GM19467 (cell line): ENCODE measurements around the gene TET2.
A peak's percentile ranks its signal among the peaks of the same experiment; 100 is the strongest.

Source experiments
- ATAC-seq: cut with Tn5 transposase; IDR thresholded peaks from one replicate; pipeline ENCODE4 v1.9.1; 2021; ENCODE audit warnings: mild to moderate bottlenecking, moderate library complexity; ENCODE audit not compliant: unreplicated experiment

Gene TET2

GRCh38 chr4:105146276-105147015 lies at the start of gene TET2:
TET2 (plus strand) TSS chr4:105146876; CDS start chr4:105233943, 87,067 bp downstream.
- peak; percentile 81 for ATAC-seq

GRCh38 chr4:105102016-105102415 lies 44.7 kb upstream of the TET2 start:
- no peak for ATAC-seq

DNA sequence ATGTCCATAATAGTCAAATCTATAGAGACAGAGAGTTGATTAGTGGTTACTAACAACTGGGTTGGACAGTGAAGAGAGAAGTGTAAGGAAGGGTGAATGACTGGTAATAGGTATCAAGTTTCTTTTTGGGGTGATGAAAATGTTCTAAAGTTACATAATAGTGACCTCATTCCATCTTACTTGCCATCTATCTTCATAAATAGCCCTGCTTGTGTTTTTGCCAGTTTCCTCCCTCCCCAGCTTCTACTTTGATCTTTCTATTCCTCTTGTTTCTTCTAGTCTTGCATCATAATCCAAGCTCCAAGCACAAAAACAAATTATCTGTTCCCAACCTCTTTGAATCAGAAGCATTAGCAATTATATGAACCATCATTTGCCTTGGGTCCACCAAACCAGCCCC lies 40.2 kb upstream of the TET2 start:
- ATAC-seq, result no peak

GRCh38 chr4:105107095-105107856 lies 39.4 kb upstream of the TET2 start:
- ATAC-seq, result no peak

DNA sequence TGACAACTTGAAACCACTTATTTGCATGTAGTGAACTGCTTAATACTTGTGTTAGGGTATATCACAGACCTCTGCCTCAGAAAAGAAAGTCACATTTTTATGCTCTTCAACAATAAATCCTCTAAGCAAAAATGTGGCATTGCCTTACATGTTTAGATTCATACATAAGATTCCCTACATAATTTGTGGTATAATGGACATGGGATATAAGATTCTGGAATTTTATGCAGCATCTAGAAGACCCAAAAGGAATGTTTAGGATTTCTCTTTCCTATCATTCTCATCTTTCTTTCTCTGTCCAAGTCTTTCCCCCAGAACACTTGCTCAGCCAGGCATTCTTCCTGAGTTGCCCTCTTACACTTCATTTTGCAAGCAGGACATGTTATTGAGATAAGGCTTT lies 37.7 kb upstream of the TET2 start:
- ATAC-seq, result no peak

- ATAC-seq, result no peak
Observed at GRCh38 chr4:105112274-105112673, 34.4 kb upstream of the TET2 start.

GRCh38 chr4:105113800-105114199 lies 32.9 kb upstream of the TET2 start:
- ATAC-seq, result no peak

- ATAC-seq, result no peak
Observed at GRCh38 chr4:105116616-105117319, 29.9 kb upstream of the TET2 start.

DNA sequence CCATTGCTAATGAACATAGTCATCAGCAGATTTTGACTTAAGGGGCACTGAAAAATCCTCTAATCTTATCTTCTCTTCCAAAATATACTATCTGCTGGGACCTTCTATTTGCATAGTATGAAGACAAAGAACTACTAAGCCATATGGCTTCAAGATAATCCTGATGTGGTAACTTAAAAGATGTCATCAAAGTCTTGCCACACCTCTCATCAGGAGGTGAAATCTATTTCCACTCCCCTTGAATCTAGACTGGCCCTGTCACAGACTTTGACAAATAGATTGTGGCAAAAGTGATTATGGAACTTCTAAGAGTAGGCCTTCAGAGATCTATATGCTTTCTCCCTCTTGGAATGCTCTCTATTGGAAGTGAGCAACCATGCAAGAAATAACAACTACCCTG lies 27.3 kb upstream of the TET2 start:
- no peak for ATAC-seq

GRCh38 chr4:105120626-105121025 lies 26.1 kb upstream of the TET2 start:
- no peak for ATAC-seq

- no peak for ATAC-seq
Observed at GRCh38 chr4:105122350-105122749, 24.3 kb upstream of the TET2 start.

DNA sequence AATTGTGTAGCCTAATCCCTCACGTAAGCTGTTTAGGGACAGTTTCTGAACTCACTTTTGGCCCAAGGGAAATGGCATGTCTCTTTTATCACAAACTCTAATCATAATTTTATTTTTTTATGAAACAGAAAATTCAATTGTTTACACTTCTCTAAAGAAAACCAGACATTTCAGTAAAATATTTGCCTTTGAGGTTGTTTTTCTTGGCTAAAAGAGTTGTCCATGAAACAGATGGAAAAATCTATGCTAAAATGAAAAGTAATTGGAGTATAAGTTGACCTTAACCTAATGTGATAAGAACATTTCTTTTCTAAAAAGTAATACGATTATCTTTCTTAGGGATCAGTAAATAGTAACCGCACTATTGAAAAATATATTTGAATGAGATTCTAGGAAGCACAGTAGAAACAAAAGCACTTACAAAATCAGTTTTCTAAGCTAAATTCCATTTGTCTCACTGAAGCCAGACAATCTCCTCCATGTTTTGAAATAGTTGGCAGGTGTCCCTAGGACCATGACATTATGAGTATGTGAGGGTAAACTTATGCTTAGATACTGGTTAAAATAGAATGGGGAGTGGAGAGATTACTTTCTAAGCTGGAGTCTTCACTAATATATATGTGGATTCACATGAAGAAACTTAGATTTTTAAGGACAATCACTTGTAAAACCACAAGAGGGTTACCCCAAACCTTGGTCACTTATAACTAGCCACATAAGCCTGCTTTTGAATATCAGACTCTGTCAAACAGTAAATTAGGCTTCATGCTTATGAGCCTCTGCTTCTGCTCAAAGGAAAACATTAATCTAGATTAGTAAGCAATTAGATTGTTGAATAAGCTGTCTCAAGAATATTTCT lies 20.1 kb upstream of the TET2 start:
- ATAC-seq, result no peak

DNA sequence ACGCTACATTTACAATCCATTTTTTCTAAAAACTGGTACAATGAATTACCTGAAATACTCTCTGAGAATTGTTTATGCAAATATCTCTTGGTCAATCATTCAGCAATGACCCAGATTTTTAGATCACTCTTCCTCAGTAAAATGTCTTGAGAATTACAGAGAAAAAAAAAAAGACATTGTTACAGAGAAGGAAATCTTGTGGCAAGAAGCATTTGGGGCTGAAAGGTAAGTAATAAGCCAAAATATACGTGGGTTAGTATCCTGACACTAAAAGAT lies 19.6 kb upstream of the TET2 start:
- no peak for ATAC-seq

- no peak for ATAC-seq
Observed at GRCh38 chr4:105128208-105128607, 18.5 kb upstream of the TET2 start.

- no peak for ATAC-seq
Observed at GRCh38 chr4:105129286-105130040, 17.2 kb upstream of the TET2 start.

DNA sequence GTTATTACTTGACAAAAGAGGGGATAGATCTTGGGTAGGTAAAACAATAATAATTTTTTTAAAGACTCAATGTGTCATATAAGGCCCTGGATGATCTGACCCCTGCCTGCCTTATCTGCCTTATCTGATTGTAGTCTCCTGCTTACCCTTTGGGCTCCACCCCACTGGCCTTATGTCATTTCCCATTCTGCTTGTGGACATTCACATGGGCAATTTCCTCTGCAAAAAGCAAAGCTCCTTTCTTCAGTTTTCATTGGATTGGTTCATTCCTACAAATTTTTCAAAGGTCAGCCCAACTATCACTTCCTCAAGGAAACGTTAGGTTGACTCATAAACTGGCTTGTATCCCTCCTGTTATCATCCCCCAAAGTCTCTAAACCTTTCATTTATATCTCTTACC lies 15.7 kb upstream of the TET2 start:
- no peak for ATAC-seq

GRCh38 chr4:105133976-105134375 lies 12.7 kb upstream of the TET2 start:
- no peak for ATAC-seq

DNA sequence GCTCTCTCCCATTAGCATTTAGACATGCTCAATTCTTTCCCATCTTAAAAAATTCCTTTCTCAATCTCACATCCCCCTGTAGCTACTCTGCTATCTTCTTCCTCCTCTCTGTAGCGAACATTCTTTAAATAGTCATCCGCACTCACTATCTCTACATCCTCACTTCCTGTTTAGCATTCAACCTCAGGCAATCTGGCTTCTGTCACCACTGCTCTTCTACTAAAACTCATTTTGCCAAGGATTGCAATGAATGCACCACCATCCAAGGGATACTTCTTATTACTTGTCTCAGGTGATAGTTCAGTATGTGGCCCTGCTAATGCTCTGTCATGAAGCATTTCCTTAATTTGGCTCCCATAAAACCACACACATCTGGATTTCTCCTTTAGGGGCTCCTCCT lies 10.9 kb upstream of the TET2 start:
- ATAC-seq, result no peak

DNA sequence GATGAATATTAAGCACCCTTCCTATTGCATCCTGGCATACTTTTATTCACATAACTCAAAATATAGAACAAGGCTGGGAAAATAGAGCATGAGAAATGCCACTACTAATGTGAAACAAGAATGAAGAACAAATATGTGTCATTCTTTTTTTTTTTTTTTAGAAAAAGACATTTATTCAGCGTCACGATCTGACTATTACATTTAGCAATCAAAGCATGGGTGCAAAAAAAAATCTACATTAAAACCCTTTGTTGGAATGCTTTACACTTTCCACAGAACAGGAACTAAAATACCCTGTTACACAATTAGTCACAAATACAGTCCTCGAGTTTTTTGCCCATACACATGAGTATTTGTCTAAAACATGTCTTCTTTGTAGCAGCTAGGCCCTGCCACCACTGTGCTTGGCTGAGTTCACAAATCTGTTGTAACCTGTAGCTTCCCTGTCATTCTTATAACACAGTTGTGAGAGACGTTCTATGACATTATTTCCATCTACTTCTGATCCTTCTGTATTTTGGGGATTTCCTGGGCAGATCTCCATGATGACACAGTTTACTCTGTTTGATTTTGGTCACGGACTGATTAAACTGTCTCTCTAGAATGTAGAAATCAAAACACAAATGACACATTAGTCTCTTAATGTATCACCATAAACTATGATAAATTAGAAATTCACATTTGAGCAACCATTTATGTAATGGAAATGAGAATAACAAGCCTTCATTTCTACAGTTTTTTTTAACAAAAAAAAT lies 9.4 kb upstream of the TET2 start:
- ATAC-seq, result no peak

DNA sequence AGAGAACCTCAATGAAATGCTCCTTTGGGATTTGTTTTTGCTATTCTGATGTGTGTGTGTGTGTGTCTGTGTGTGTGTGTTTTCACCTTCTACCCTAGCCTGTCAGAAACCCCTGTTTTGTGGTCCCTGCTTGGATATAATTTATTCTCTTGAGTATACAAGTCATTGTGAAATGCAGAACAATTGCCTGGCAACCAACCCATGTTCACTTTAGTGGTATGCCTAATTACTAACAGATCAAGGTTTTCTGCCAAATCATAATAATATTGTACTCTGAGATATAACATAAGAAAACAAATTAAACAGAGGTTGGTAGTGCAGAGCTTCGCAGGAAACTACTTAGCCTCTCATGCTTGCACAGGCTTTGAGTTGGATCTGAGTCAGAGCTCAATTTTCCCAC lies 7.0 kb upstream of the TET2 start:
- ATAC-seq, result no peak
